HG03342 (cell line): ENCODE data around the gene UBASH3B.
"Not testable (repeated sequence)": the region's sequence is repeated elsewhere in the genome, so short reads cannot be mapped to it uniquely, and the experiment has no call there.

Experiments
- ATAC-seq: cut with Tn5 transposase; IDR thresholded peaks from one replicate; pipeline ENCODE4 v1.9.1; 2021; ENCODE audit warnings: mild to moderate bottlenecking, moderate library complexity; ENCODE audit not compliant: unreplicated experiment

Gene UBASH3B

DNA sequence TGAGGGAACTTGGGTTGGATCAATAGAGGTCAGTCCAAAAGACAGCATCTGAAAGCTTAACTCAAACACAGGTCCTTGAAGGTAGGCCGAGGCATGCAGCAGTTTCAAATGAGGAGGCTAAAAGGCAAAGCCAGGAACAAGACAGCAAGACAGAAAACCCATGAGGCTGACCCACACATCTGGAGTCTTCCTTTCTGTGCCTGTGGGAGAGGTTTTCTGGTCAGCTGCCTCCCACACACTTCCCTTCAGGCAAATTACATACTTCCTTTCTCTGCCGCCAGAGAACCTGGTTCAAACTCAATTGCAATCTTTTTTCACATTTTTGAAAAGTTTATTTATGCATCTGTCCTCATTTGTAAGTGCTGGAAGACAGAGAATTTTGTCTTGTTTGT lies 153.0 kb downstream of the UBASH3B start:
- ATAC-seq = peak; percentile 58

DNA sequence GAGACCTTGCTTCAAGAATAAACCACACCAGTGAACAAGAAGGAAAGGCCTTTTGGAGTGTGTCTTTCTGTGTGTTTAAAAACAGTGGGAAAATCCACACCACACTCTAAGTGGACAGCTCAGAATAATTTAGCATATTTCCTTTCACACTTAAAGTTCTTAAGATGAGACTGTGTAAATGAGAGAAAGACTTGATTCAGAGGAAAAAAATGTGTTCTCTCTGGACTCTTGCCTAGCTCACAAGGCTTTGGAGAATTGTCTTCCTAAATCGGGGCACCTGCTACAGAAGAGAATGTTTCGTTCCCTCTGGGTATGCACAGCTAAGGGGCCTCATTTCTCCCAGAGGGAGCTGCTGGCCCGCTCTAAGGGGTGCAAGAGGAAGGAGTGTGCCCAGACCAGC lies 154.3 kb downstream of the UBASH3B start:
- ATAC-seq = no peak

DNA sequence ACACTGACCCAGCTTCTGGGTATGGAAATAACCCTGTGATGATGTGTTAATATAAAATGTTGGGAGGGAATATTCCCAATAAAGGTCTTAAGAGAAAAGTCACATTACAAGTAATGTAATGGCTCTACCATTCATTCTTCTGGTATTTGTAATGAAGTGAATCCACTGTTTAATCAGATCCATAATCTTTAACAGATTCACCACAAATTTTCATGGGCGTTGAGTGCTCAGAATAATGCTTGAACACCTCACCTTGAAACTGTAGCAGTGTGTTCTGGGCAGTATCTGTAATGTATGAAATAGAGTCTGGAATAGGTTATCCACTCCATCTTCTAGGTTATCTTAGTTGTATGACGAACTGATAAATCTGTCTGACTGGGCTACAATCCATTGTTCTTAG lies 156.2 kb downstream of the UBASH3B start:
- no peak for ATAC-seq

DNA sequence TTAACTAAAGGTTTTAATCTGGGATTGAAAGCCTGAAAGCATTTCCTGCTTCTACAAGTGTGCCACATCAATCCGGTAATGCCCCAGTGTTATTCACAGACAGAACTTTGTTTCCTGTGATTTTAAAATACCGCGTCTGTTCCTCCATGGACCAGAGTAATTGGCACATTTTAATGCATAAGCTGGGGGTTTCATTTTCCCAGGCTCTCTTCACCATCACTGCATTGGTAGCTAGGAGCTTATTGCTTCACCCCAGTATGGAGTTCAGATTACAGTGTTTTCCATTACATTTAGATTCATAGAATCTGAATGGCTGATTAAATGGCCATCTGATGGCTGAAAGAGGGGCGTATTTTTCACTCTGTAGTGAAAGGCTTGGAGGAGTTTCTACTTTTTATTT lies 157.1 kb downstream of the UBASH3B start:
- ATAC-seq = no peak

DNA sequence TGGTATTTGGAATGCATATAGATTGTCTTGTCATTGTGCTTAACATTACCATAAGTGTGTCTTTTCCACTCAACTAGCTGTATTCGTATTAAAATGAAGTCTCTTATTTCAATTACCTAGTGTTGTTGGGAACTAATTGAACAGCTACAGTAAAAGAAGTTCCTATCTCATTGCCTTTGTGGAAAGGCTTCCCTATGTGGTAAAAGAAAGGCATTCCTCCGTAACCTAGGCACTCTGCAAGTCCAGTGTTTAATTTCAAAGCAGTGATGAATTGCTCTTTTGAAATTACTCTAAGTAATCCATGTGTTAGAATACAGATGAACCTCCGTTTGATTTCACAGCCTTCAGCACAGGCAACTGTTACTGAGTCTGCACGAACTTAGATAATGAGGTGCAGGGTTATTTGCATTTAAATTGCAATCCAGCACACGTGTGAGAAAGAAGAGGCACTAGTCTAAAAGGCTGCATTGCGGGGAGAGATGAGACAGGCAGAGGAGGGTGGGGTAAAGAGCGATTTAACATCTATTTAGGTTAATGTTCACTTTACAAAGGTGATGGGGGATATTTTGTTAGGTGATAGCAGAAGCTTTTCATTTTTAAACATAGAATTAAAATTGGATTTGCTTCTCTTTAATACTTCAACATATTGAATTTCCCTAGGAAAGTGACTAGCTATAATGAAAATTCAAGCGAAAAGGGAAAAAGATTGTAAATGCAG lies 157.8 kb downstream of the UBASH3B start:
- no peak for ATAC-seq

DNA sequence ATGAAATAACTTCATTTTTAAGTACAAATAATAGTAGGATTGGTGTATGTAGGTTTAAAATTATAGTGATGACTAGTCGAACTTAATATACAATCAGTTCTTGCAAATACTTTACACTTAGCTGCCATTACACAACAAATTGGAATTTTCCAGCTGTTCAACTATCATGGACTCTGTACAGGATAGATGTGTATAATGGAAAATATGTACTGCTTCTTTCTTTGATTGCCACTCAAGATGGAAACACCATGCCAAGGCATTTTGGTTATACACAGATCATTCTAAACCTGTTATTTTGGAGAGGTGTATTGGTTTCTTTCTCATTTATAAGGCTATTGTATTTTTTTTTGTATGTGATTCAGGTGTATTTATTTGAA lies 158.4 kb downstream of the UBASH3B start:
- no peak for ATAC-seq

DNA sequence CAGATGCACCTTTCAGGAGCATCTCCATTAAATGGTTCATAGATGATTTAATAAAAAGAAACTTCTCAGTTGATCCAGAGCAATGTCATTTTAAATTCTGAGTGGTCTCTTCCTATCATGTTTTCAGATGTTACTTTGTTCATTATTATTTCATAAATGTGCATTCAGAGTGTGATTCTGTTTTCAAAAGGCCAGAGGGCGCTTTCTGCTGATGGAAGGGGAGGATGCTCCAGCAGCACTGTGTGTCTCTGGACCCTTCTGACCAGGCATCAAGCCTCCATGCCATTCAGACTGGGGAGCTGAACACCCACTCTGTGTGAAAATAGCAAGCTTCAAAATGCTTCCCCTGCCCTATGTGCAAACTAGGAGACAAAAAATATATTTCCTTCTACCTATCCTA lies 158.9 kb downstream of the UBASH3B start:
- no peak for ATAC-seq

DNA sequence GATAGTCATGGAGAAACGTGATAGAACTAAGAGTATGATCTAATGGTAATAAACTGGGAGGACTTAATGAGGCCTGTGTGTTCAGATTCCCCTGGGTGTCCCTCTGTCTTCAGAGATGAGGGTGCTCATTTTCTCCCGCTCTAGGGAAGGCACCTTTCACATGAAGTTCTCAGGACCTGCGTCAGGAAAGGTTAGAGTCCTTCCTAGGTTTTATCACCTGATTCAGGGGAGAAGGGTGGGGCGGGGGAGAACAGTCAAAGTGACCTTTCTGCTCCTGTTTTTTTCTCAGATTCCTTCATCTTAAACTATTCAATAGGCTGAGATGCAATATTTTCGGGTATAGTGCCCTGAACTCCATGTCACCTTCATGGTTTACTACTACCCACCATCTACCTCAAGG lies 160.4 kb downstream of the UBASH3B start:
- no peak for ATAC-seq

DNA sequence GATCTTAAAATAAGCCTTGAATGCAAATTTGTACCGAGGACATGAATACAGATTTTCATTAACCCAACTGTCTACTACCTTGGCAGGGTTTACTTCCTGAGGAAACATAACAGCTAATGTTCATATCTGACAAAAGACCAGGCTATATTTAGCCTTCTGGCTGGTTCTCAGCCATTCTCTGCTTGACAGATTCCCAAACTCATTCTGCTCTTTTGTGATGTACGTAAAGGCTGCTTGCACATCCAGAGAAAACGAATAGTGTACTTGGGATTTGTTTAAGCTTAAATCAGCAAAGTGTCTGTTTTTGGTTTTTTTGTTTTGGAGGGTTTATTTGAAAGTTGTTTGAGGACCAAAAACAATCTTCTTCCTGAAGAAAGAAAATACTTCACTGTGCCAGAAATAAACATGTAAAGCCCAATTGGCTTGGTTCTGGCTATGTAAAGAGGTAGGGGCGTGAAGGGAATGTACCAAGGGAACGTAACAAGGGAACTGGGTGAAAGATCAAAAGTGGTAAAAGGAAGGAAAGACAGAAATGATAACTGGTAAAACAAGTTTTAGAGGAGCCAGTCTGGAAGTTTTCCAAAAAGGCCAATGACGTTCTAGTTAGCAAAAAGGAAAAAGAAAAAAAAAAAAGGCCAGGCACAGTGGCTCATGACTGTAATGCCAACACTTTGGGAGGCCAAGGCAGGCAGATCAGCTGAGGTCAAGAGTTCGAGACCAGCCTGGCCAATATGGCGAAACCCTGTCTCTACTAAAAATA lies 161.4 kb downstream of the UBASH3B start:
- no peak for ATAC-seq

DNA sequence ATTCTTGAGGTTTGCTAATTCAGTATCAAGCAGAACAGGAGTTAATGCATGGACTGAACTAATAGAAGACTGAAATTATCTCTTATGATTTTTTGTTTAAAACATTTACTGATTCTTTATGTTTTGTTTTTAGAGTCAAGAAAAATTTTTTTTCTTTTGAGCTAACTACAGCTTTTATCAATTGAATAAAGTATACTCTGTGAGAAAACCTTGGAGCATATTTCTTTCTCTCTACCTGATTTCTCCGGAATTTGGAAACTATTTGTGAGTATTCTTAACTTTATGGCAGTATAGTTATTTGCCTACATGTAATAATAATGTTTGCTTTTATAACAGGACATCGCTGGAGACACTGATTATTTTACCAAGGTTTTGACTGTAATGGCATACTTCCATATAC lies 164.6 kb downstream of the UBASH3B start:
- ATAC-seq = no peak

DNA sequence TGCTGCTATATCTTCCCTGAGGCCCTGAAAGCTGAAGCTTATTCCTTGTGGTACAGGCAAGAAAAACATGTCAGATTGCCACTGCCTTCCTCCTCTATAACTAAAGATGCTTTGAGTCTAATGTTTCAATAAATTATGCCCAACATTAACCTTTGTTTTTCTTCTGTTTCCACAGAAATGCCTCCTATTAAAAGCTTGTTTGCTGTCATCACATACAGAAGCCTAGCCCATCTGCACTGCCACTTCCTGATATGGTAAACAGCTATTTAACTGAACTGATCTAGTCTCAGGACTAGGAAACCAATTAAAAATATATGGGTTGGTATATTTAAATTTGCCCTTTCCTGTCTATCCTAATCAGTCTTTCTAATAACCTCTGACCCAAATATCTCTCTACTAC lies 165.6 kb downstream of the UBASH3B start:
- no peak for ATAC-seq

DNA sequence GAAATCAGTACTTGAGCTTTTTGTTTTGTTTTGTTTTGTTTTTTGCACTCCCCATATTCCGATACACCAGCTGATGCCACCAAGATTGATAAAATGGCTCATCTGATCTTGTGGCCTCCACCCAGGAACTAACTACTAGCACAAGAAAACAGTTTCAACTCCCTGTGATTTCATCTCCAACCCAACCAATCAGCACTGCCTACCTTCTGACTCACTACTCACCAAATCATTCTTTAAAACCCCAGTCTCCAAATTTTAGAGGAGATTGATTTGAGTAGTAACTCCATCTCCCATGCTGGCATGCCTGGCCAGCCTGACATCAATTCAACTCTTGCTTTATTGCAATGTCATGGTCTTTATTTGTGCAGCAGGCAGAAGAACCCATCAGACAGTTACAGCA lies 166.7 kb downstream of the UBASH3B start:
- ATAC-seq = no peak

DNA sequence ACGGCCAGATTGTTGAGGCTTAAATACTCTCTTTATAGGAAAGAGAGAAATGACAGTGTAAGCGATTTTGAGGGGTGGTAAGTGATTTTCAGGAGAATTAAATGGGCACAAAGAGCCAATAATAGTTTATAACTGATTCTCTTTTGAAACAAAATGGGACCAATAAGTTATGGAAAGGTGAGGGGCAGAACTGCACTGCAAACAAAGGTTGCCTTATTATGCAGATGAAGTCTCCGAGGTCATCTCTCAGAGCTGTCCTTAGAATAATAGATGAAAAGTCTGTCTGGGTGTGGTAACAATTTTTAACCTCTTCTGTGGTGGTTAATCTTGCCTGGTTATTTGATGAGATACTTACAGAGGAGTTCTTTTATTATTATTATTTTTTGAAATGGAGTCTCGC lies 168.0 kb downstream of the UBASH3B start:
- ATAC-seq = no peak

DNA sequence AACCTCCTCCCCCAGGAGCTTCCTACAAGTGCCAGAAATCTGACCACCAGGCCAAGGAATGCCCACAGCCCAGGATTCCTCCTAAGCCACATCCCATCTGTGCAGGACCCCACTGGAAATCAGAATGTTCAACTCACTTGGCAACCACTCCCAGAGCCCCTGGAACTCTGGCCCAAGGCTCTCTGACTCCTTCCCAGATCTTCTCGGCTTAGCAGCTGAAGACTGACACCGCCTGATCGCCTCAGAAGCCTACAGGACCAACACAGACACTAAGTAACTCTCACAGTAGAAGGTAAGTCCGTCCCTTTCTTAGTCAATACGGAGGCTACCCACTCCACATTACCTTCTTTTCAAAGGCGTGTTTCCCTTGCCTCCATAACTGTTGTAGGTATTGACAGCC lies 173.8 kb downstream of the UBASH3B start:
- not testable (repeated sequence) for ATAC-seq

DNA sequence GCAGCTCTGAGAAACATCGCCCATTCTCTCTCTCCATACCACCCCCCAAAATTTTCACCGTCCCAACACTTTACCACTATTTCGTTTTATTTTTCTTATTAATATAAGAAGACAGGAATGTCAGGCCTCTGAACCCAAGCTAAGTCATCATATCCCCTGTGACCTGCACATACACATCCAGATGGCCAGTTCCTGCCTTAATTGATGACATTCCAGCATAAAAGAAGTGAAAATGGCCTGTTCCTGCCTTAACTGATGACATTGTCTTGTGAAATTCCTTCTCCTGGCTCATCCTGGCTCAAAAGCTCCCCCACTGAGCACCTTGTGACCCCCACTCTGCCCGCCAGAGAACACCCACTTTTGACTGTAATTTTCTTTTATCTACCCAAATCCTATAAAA lies 176.8 kb downstream of the UBASH3B start:
- not testable (repeated sequence) for ATAC-seq

DNA sequence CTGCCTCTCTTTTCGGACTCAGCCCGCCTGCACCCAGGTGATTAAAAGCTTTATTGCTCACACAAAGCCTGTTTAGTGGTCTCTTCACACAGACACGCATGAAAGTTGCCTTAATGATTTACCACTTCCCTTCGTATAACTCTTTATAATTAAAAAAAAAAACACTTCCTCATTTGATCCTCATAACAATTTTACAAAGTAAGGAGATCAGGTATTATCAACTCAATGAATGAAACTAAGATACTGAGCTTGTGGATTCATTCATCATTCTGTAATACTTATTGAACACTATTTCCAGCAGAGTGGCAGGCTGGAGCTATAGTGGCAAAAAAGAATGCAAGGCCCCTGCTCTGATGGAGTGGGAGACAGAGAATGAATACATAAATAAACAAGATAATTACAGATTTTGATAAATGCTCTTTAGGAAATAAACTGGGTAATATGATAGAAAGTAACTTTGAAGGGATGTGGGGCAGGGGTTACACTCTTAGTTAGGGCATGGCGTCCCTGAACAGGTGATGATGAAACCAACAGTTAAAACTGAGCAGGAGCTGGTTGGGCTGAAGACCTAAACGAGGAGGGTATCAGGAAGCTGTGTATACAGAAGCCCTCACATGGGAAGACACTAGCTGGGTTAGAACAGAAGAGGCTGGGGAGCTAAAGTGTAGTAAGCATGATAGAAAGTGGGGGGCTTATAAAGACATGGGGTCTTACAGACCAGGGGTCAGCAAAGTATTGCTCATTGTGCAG lies 177.4 kb downstream of the UBASH3B start:
- no peak for ATAC-seq

DNA sequence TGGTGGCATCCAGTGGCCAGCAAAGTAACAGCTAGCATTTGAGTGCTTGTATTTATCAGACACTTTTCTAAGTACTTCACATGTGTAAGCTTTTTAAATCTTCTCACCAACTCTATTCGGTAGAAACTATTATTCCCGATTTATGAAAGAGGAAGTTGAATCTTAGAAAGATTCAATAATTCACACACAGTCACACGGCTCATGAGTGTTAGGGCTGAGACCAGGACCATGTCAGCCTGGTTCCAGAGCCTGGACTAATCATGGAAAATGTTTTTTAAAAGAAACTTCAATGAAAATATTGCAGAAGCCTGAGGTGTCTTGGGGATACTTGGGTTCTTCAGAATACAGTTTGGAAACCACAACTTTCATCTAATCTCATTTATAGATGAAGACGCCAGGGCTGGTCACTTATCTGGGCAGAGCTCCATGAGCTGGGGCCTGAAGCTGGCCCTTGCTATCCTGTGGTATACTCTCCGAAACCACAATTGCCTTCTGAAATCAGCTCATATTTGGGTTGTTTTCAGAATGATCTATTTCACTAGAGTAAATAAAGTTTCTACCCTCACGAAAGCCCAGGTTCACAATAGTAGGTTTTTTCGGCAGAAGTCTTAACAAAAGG lies 178.4 kb downstream of the UBASH3B start:
- ATAC-seq = no peak

DNA sequence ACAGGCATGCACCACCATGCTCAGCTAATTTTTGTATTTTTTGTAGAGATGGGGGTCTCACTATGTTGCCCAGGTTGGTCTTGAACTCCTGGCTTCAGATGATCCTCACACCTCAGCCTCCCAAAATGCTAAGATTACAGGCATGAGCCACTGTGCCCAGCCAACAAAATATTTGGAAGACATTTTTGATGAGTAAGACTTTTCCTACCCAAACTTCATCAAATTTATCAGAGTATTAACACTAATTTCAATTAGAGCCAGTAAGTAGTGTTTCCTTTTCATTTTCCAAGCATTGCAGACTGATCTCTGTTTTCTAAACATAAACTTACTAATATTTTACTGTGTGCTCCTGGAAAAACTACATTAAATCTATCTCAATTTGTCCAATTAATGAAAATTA lies 181.4 kb downstream of the UBASH3B start:
- ATAC-seq = no peak

DNA sequence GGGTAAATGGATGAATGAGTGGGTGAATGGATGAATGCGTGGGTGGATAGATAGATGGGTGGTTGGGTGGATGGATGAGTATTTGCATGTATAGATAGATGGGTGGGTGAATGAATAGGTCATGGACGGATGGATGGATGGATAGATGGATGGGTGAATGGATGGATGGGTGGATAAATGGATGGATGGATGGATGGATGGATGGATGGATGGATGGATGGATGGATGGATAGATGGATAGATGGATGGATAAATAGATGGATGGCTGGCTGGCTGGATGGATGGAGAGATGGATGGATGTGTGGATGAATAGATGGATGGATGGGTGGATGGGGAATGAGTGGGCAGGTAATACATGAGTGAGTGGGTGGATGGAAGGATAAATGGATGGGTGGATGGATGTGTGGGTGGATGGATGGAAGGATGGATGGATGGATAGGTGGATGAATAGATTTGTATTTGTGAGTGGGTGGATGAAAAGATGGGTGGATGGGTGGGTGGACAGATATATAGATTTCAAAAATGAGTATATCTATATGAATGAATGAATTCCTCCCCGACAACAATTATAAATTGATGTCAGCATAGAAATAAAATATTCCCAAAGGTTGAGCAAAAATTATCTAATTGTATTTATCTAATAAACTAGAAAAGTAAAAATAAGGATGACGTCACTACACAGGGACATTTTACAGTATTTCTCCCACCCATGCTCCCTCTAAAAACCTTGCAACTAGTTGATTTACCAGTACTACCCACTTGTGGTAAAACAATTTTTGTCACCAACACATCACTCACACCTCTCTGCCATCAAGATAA lies 182.2 kb downstream of the UBASH3B start:
- no peak for ATAC-seq

DNA sequence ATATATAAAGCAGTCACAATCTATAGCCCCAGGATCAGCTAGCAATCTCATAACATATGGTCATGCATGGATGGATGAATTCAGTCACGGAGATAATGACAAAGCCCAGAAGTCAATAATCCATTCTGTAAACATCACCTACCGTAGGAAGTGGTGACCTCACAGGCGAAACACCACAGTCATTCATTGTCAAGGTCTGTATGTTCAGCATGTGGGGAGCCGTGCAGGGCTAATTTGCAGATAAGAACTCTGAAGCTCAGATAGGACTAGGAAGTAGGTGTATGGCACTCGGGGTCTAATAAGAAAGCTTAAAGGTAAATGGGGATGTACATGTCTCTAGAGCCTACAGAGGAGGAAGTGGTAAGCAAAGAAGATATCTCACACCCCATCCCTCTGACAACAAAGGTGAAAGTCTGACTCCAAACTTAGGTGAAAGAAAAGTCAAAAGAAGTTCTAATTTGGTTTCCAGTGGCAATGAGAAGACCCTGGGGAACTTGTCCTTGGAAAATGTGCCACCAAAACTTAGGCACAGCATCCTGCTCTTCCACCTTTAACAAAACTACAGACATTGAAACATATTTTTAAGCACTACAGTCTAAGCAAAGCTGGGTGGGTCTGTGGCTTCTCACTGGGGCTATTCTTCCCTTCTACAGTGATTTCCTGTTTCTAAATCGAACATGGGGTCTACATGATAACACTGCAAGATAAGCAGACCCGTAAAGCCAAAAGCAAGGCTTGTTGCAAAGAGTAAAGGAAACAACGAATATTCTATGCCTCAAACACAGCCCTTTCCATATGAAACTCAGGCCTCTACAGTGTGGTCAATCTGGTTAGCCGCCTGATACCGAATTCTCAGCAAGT lies 188.0 kb downstream of the UBASH3B start:
- ATAC-seq = peak; percentile 82
